Activated naive CD8-positive, alpha-beta T cell treated with anti-CD3 and anti-CD28 coated beads, Interleukin-2, amount 50 U/mL, for 24 hours (primary cell): ENCODE measurements around the gene NOL4L.
"Not testable (repeated sequence)": the region's sequence is repeated elsewhere in the genome, so short reads cannot be mapped to it uniquely, and the experiment has no call there.

Experiments used
- ATAC-seq: fragments of 150-1000 bp; cut with Tn5 transposase; one replicate; pipeline ENCODE4 v1.10.0; 2021
- DNase-seq: peaks from one replicate; pipeline ENCODE4 v3.0.0; 2021
- H3K27ac Mint-ChIP-seq: one replicate; pipeline ENCODE4 v1.8.0; 2021; ENCODE audit warnings: mild to moderate bottlenecking, mixed read lengths
- H3K27me3 Mint-ChIP-seq: one replicate; pipeline ENCODE4 v1.8.0; 2021; ENCODE audit warnings: mixed read lengths
- H3K36me3 Mint-ChIP-seq: one replicate; pipeline ENCODE4 v1.8.0; 2021; ENCODE audit warnings: low read depth, mixed read lengths
- H3K4me1 Mint-ChIP-seq: one replicate; pipeline ENCODE4 v1.8.0; 2021; ENCODE audit warnings: mixed read lengths
- H3K4me3 Mint-ChIP-seq: one replicate; pipeline ENCODE4 v1.8.0; 2021; ENCODE audit warnings: mild to moderate bottlenecking, moderate library complexity, mixed read lengths
- H3K9me3 Mint-ChIP-seq: one replicate; pipeline ENCODE4 v1.8.0; 2021; ENCODE audit warnings: mixed read lengths

Gene NOL4L

DNA sequence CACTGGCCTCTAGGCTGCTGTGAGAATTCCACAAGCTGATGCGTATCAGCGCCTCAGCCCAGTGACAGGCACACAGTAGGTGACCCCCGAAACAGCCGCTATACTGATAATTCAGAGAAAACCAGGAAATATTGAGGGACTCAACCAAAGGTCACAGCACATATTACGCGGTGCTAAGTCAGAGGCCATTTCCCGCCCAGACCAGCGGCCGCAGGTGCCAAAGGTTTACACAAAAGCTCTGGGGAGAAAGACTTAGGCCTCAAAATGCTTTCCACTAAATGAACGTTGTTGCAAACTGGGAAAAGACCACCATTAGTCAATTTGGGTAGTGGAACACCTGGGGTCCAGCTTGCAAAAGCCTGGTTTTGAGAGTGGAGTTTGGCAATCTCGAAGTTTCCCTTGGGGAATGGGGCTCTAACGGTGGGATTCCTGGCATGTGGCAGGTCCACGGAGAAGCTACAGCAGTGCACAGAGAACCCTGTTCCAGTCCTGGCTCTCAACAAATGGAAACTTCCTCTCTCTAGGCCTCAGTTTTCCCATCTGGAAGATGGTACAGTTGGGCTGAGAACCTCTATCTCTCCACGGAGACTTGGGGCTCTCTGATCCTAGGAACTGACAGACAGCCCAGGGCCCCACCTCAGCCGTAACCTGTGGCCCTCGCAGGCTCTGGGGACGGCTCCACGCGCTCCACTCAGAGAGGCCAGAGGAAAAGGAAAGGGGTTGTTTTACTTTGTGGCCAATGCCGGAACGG is 4.7 kb downstream of the NOL4L start:
- H3K9me3 Mint-ChIP-seq: no peaks in the 10 kb centered on the region
- H3K36me3 Mint-ChIP-seq: no peaks in the 10 kb centered on the region
- no peak for DNase-seq
- H3K4me3 Mint-ChIP-seq: no peak overlapping the region
- no peaks in the 10 kb centered on the region for H3K27me3 Mint-ChIP-seq
- H3K27ac Mint-ChIP-seq: peak overlapping the region; percentile 8
- peaks cover 38% of the 10 kb centered on the region for H3K4me1 Mint-ChIP-seq
- ATAC-seq: no peak

- Mint-ChIP-seq H3K4me3 (no peak overlapping the region), H3K9me3 (no peaks in the 10 kb centered on the region), H3K27ac (no peak overlapping the region), H3K4me1 (peaks cover 38% of the 10 kb centered on the region), H3K27me3 (no peaks in the 10 kb centered on the region), H3K36me3 (no peaks in the 10 kb centered on the region)
- DNase-seq (no peak), ATAC-seq (no peak)
Observed at GRCh38 chr20:32578840-32579390, 6.2 kb downstream of the NOL4L start.

DNA sequence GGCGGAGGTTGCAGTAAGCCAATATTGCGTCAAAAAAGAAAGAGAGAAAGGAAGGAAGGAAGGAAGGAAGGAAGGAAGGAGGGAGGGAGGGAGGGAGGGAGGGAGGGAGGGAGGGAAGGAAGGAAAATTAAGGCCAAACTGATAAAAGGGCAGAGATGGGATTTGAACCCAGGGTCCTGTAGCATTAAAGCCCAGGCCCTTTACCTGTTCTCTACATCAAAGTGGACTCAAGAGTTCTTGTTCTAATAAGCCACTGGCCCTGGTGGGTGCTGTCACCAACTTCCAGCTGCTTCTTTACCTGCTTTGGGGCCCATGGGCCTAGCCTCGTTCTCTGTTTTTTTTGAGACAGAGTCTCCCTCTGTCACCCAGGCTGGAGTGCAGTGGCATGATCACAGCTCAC is 7.1 kb downstream of the NOL4L start:
- not testable (repeated sequence) for H3K27me3 Mint-ChIP-seq, ATAC-seq, H3K4me3 Mint-ChIP-seq, H3K36me3 Mint-ChIP-seq, DNase-seq, H3K9me3 Mint-ChIP-seq
- peaks cover 38% of the 10 kb centered on the region for H3K4me1 Mint-ChIP-seq
- peak overlapping the region; percentile 66 for H3K27ac Mint-ChIP-seq

DNA sequence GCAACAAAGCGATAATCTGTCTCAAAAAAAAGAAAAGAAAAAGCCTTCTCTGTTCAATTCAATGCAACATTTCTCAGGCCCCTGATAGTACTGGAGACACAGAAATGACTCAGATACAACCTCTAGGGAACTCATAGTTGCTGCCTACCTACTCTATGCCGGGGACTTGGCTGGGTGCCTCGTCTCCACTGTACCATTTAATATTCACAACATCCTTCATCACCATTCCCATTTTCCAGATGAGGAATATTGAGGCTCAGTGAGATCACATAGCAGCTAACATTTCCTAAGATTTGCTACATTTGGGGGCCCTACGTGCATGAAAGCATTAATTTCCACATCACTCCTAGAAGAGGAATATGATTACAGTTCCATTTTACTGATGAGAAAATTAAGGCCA is 7.5 kb downstream of the NOL4L start:
- Mint-ChIP-seq H3K36me3 (no peaks in the 10 kb centered on the region), H3K27me3 (no peaks in the 10 kb centered on the region), H3K27ac (peak overlapping the region; percentile 66), H3K4me3 (no peak overlapping the region), H3K9me3 (no peaks in the 10 kb centered on the region), H3K4me1 (peaks cover 40% of the 10 kb centered on the region)
- no peak for DNase-seq
- ATAC-seq: no peak

- no peaks in the 10 kb centered on the region for H3K9me3 Mint-ChIP-seq
- DNase-seq (no peak), ATAC-seq (no peak)
- H3K36me3 Mint-ChIP-seq: no peaks in the 10 kb centered on the region
- H3K27ac Mint-ChIP-seq: no peak overlapping the region
- no peak overlapping the region for H3K4me3 Mint-ChIP-seq
- H3K27me3 Mint-ChIP-seq: no peaks in the 10 kb centered on the region
- peaks cover 36% of the 10 kb centered on the region for H3K4me1 Mint-ChIP-seq
Observed at GRCh38 chr20:32577023-32577422, 8.1 kb downstream of the NOL4L start.

DNA sequence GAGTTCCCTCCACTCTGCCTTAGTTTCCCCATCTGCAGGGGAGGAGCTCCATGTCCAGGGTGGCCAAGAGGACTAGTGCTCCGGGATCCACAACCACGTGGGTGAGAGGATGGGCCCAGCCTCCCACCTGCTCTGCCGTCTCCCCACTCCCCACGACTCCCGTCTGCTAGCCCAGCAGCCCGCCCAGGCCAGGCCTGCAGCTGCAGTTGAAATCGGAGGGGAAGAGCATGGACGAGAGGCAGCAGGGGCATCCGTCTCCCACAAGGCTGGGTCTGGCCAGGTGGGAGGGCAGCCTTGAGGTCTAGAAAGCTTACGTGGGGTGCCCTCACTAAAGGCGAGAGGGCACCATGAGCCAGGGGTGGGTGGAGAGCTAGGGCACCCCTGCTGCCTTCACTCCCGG is 8.6 kb downstream of the NOL4L start:
- Mint-ChIP-seq H3K4me3 (no peak overlapping the region), H3K9me3 (no peaks in the 10 kb centered on the region), H3K4me1 (peaks cover 31% of the 10 kb centered on the region), H3K27ac (no peak overlapping the region), H3K27me3 (no peaks in the 10 kb centered on the region), H3K36me3 (no peaks in the 10 kb centered on the region)
- no peak for ATAC-seq
- no peak for DNase-seq

DNA sequence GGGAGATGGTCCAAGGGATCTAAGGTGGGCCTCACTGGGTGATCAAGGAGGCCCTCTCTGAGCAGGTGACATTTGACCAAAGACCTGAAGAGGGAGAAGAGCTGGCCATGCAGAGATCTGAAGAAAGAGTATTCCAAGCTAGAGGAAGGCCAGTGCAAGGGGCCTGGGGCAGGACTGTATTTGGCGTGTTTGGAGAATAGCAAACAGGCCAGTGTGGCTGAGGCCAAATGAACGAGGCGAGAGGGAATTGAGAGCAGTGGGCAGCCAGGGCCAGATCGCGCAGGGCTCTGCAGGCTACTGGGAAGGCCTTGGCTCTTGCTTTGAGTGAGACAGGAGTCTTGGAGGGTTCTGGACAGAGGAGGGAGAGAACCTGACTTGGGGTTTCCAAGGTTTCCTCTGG is 9.3 kb downstream of the NOL4L start:
- Mint-ChIP-seq H3K4me3 (no peak overlapping the region), H3K36me3 (no peaks in the 10 kb centered on the region), H3K4me1 (peaks cover 26% of the 10 kb centered on the region), H3K27ac (no peak overlapping the region), H3K27me3 (no peaks in the 10 kb centered on the region), H3K9me3 (no peaks in the 10 kb centered on the region)
- DNase-seq (no peak), ATAC-seq (no peak)

GRCh38 chr20:32575227-32575581 is 9.9 kb downstream of the NOL4L start:
- DNase-seq (no peak), ATAC-seq (no peak)
- Mint-ChIP-seq H3K4me3 (no peak overlapping the region), H3K27me3 (no peaks in the 10 kb centered on the region), H3K27ac (no peak overlapping the region), H3K4me1 (peaks cover 23% of the 10 kb centered on the region), H3K36me3 (no peaks in the 10 kb centered on the region), H3K9me3 (no peaks in the 10 kb centered on the region)

DNA sequence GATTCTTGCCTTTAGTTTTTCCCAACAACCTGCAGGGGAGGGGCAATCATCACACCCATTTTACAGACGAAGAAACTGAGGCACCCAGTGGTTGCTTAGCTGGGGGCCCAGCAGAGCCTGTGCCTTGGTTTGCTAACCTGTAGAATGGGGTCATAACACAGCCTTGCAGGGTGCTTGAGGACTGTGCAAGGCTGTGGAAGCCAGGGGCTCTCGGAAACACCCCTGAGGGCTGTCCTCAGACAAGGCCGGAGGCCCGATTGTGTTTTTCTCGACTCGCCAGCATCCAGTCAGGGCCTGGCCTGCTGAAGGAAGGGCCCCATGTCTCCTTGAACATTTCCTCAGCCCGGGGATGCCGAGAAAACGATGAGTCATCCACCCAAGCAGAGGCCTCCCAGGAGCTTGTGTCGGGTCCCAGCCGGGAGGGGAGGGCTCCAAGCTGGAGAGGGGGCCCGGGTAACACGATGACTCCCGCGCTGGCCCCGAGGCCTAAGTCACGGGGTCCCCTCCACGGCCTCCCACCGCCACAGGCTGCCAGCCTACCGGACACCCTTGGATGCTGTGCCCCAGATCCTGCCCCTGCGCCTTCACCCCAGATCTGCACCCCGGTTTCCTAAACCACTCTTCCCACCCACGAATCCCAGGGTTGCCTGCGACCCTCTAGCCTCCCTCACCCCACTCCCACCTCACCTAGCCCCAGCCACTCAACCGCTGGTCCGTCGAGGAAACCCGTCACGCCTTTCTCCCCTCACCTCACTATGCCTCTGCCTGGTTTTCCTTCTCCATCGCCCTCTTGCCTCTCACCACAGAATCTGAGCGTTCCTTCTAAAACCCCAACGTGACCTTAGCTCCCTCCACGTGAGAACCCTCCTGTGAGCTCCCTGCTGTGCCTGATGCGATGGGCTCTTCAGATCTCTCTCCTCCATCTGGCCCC is 10.6 kb downstream of the NOL4L start:
- H3K27ac Mint-ChIP-seq: no peak overlapping the region
- H3K4me1 Mint-ChIP-seq: peaks cover 23% of the 10 kb centered on the region
- DNase-seq (peak; percentile 54), ATAC-seq (peak; percentile 64)
- no peak overlapping the region for H3K4me3 Mint-ChIP-seq
- no peaks in the 10 kb centered on the region for H3K27me3 Mint-ChIP-seq
- no peaks in the 10 kb centered on the region for H3K36me3 Mint-ChIP-seq
- no peaks in the 10 kb centered on the region for H3K9me3 Mint-ChIP-seq

- H3K4me1 Mint-ChIP-seq: peaks cover 27% of the 10 kb centered on the region
- ATAC-seq: no peak
- no peak overlapping the region for H3K27ac Mint-ChIP-seq
- no peaks in the 10 kb centered on the region for H3K27me3 Mint-ChIP-seq
- H3K9me3 Mint-ChIP-seq: no peaks in the 10 kb centered on the region
- H3K36me3 Mint-ChIP-seq: no peaks in the 10 kb centered on the region
- H3K4me3 Mint-ChIP-seq: no peak overlapping the region
- DNase-seq: no peak
Observed at GRCh38 chr20:32573167-32573851, 11.8 kb downstream of the NOL4L start.

- no peak for ATAC-seq
- no peak for DNase-seq
- Mint-ChIP-seq H3K27ac (no peak overlapping the region), H3K4me1 (peaks cover 22% of the 10 kb centered on the region), H3K27me3 (no peaks in the 10 kb centered on the region), H3K36me3 (no peaks in the 10 kb centered on the region), H3K9me3 (no peaks in the 10 kb centered on the region), H3K4me3 (no peak overlapping the region)
Observed at GRCh38 chr20:32572271-32572968, 12.7 kb downstream of the NOL4L start.

DNA sequence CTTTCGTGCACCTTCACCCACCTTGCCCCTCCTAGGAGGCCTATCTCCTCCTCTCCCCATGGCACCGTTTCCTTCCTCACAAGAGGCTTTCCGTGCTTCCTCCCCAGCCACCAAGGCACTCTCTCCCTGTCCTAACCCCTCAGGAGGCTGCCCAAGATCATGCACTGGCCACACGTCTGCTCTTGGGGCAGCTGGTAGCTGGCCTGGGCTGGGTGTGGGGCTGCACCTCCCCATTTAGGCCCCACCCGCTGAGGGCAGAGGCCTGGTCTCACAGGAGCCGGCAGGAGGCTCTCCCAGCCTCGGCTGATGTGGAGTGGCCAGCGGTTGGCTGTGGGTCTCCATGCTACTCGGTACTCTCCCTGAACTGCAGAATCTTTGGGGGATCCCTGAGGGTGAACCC is 13.6 kb downstream of the NOL4L start:
- no peaks in the 10 kb centered on the region for H3K36me3 Mint-ChIP-seq
- H3K4me3 Mint-ChIP-seq: no peak overlapping the region
- peaks cover 19% of the 10 kb centered on the region for H3K4me1 Mint-ChIP-seq
- no peaks in the 10 kb centered on the region for H3K27me3 Mint-ChIP-seq
- no peak for ATAC-seq
- no peak for DNase-seq
- H3K27ac Mint-ChIP-seq: no peak overlapping the region
- no peaks in the 10 kb centered on the region for H3K9me3 Mint-ChIP-seq

DNA sequence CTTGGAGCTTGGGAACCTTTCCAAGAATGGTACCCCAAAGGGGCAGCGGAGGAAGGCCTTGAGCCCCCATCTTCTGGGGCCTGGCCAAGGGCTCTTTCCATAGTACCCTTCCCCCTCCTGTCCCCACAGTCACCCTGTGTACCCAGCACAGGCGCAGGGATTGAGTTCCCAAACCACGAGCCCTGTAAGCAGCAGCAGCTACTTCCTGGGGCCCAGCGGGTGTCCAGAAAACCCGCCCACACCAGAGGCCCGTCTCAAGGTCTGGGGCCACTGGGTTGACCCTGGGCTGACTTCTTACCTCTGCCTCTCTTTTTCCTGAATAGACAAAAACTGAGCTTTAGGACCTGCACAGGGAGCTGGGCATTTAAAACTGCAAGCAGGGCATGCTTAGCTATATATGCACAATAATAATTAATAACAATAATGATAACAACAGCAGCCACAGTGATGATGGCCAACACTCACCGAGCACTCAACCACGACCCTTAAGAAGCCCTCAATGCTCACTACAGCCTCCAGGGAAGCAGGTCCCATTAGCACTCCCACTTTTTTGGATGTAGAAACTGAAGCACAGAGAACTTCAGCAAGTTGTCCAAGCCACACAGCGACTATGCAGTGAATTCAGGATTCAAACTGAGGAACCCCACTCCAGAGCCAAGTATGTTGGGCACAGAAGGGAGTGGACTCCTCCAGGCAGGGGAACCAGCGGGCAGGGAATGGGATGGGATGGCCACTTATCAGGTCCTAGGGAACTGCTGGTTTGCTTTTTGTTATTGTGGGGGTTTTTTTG is 14.5 kb downstream of the NOL4L start:
- no peak for DNase-seq
- no peaks in the 10 kb centered on the region for H3K36me3 Mint-ChIP-seq
- no peak for ATAC-seq
- H3K27ac Mint-ChIP-seq: no peak overlapping the region
- no peak overlapping the region for H3K4me3 Mint-ChIP-seq
- H3K27me3 Mint-ChIP-seq: no peaks in the 10 kb centered on the region
- no peaks in the 10 kb centered on the region for H3K9me3 Mint-ChIP-seq
- H3K4me1 Mint-ChIP-seq: peaks cover 20% of the 10 kb centered on the region
